A549 treated with AZD2906 at 1 μM for 4 hours (cell line): ENCODE data around the gene GNA14. TPM values are rescaled to one million over a fixed set of nuclear protein-coding genes. Genes with fewer than 3 reads are reported as not detected.

ENCODE experiments used
- total RNA-seq: library from RNA; stranded (reverse); fragments of 200-300 nt; extraction: Qiagen RNA extraction; gene quantifications from 5 replicates; pipeline ENCODE4 v1.2.3, GENCODE V29; 2022

Gene GNA14
- total RNA-seq = 0.03 to 0.05 TPM in 2 of 5 replicates, not detected in the others

DNA sequence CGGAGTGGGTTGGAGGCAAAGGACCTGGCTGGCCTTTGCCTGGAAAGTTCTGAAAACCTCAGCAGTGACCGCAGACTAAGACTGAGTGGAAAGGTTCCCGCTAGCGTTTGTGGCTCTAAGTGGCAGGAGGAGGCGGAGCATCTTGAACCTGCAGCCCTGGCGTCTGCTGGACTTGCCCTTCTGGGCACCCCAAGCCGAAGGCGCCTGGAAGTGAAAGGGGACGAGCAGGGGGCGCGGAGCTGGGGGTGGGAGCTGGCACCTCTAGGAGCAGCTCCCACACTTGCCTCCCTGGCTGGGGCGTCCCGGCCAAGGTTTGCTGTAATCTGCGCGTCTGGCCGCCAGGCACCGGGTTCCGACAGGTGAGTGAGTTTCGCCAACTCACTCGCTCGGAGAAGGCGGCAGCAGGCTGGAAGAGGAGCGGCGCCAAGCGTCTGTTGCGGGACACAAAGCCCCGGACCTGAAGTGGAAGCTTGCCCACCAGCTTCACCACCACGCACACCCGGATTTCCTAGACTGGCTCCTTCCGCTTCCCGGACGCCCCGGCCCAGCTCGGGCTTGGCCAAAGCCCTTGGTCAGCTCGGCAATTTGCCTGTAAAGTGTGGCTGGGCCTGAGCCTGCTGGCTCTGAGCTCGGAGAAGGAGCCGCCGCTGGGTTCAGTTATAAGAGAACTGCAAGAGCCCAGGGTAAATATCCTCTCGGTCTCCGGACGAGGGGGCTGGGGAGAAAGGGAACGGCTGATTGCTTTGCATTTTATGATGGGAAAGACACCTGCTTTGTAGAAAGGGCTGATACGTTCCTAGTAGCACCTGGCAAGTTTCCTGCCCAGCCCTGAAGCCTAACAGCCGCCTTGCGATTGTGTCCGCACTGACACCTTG is at the start of gene GNA14:
GNA14 (minus strand) TSS at position 89 of the 875 bp plus-strand sequence. CDS start 529 bp downstream, outside the sequence.

